ENCODE results near the gene PPP2R5D. TPM values are rescaled to one million over a fixed set of nuclear protein-coding genes. Genes with fewer than 3 reads are reported as not detected.
"Not testable (repeated sequence)": the region's sequence is repeated elsewhere in the genome, so short reads cannot be mapped to it uniquely, and the experiment has no call there.

The PPP2R5D gene
- total RNA-seq, 4 donors from 2014 or later = 15.6 to 35.9 (median 27.4) TPM

DNA sequence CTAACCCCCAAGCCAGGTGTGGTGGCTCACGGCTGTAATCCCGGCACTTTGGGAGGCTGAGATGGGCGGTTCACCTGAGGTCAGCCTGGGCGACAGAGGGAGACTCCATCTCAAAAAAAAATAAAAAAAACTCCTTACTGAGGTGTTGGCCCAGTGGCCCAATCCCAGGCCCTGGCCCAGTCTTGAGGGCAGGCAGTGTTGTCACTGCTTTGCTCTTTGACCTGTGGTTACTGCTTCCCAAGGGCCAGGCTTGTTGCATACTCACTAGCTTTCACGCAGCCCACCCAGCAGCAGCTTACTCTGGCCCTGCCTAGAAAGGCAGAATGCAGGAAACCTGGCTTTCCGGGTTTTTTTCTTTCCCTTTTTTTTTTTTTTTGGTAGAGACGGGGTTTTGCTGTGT lies 41.9 kb upstream of the PPP2R5D start:
- peaks cover 13 to 80% (median 14%) of the 10 kb centered on the region in 3 donors for H3K36me3 ChIP-seq

DNA sequence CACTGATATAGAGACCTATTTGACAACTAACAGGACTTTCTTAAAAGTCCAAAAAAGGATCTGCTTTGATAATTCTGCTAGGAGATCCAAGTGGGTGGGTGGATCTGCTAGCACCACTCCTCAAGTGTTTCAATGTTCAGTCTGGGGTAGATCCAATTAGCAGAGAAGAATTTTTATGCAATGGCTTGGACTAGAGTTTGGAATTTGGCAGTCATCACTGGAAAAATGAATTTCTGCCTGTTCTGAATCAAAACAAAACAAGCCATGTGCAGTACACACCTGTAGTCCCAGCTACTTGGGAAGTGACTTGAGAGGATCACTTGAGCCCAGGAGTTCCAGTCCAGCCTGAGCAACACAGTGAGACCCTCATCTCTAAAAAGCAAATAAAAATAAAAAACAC lies 36.4 kb upstream of the PPP2R5D start:
- intact Hi-C loops (cut with DNase I) = no loop called here
- peaks cover 0 to 28% (median 0%) of the 10 kb centered on the region in 3 donors for H3K36me3 ChIP-seq
- no peak for TF ChIP-seq POLR2A (IDR thresholded peaks at IDR 0.05)
- no peak for TF ChIP-seq CTCF (IDR thresholded peaks at IDR 0.05)
- H3K27me3 ChIP-seq = no peaks in the 10 kb centered on the region
- no peak overlapping the region for H3K4me3 ChIP-seq
- H3K27ac ChIP-seq = no peak overlapping the region
- DNase-seq = no peak
- no peaks in the 10 kb centered on the region for H3K9me3 ChIP-seq
- no peaks in the 10 kb centered on the region for H3K4me1 ChIP-seq

More for the DNA sequence above, 41.9 kb upstream of the PPP2R5D start:
- WGBS, 2 donors = 73 to 79% methylated on average over 6 to 7 of the region's 7 CpGs
- Histone ChIP-seq H3K4me1 (no peaks in the 10 kb centered on the region), H3K27ac (no peak overlapping the region), H3K27me3 (no peaks in the 10 kb centered on the region), H3K9me3 (no peaks in the 10 kb centered on the region), H3K4me3 (no peak overlapping the region)
- DNase-seq = no peak
- intact Hi-C loops (cut with DNase I) = no loop called here
- TF ChIP-seq POLR2A (IDR thresholded peaks at IDR 0.05) = no peak
- no peak for TF ChIP-seq CTCF (IDR thresholded peaks at IDR 0.05)

- Histone ChIP-seq H3K36me3 (no peaks in the 10 kb centered on the region), H3K27me3 (no peaks in the 10 kb centered on the region), H3K27ac (no peak overlapping the region), H3K4me1 (no peaks in the 10 kb centered on the region), H3K4me3 (no peak overlapping the region), H3K9me3 (no peaks in the 10 kb centered on the region)
- intact Hi-C loops (cut with DNase I) = no loop called here
- no peak for DNase-seq
- TF ChIP-seq CTCF (IDR thresholded peaks at IDR 0.05) (no peak), POLR2A (IDR thresholded peaks at IDR 0.05) (no peak)
- 86 to 91% methylated on average over 4 of the region's 4 CpGs for WGBS, 2 donors
Observed at GRCh38 chr6:42952389-42952788, 32.0 kb upstream of the PPP2R5D start.

GRCh38 chr6:42954405-42954804 lies 30.0 kb upstream of the PPP2R5D start:
- H3K9me3 ChIP-seq; H3K27me3 ChIP-seq; H3K36me3 ChIP-seq; H3K4me3 ChIP-seq; DNase-seq; H3K4me1 ChIP-seq; intact Hi-C loops (cut with DNase I): not testable (repeated sequence)
- peak overlapping the region in 1 of 4 donors; percentile 35 for H3K27ac ChIP-seq
- WGBS, 2 donors = 43 to 49% methylated on average over 4 of the region's 4 CpGs

GRCh38 chr6:42958125-42958524 lies 26.2 kb upstream of the PPP2R5D start:
- no peak overlapping the region for H3K4me3 ChIP-seq
- WGBS, 2 donors = 76 to 89% methylated on average over 7 to 8 of the region's 8 CpGs
- no peaks in the 10 kb centered on the region for H3K9me3 ChIP-seq
- H3K36me3 ChIP-seq = peaks cover 0 to 11% (median 0%) of the 10 kb centered on the region in 3 donors
- DNase-seq = no peak
- H3K27me3 ChIP-seq = no peaks in the 10 kb centered on the region
- intact Hi-C loops (cut with DNase I) = no loop called here
- H3K27ac ChIP-seq = no peak overlapping the region
- TF ChIP-seq POLR2A (IDR thresholded peaks at IDR 0.05) (no peak), CTCF (IDR thresholded peaks at IDR 0.05) (no peak)
- peaks cover 14 to 20% (median 17%) of the 10 kb centered on the region in 3 donors for H3K4me1 ChIP-seq

DNA sequence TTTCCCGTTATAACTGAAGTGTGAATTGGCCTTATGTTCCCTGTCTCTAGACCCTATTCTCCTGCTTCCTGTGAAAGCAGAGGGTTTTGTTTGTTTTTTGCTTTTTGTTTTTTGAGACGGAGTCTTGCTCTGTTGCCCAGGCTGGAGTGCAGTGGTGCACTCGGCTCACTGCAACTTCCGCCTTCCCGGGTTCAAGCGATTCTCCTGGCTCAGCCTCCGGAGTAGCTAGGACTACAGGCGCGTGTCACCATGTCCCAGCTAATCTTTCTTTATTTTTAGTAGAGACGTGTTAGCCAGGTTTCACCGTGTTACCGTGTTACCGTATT lies 24.5 kb upstream of the PPP2R5D start:
- no peak for DNase-seq
- H3K27me3 ChIP-seq = no peaks in the 10 kb centered on the region
- intact Hi-C loops (cut with DNase I) = loop anchor here (10.0 kb wide), 1 partner anchor 105 kb away; no protein-coding TSS in a partner anchor
- H3K4me1 ChIP-seq = peaks cover 14 to 20% (median 17%) of the 10 kb centered on the region in 3 donors
- H3K9me3 ChIP-seq = no peaks in the 10 kb centered on the region
- 13 to 32% methylated on average over 13 of the region's 13 CpGs for WGBS, 2 donors
- H3K27ac ChIP-seq = no peak overlapping the region
- TF ChIP-seq POLR2A (IDR thresholded peaks at IDR 0.05) (no peak), CTCF (IDR thresholded peaks at IDR 0.05) (no peak)
- H3K36me3 ChIP-seq = peaks cover 0 to 28% (median 0%) of the 10 kb centered on the region in 3 donors
- peak overlapping the region; percentile 36 to 73 (median 50) for H3K4me3 ChIP-seq

All from esophagus squamous epithelium (tissue), 5 donors.